ENCODE measurements around the gene GMDS.

GRCh38 chr6:1901556-1901955 lies 343.8 kb downstream of the GMDS start:
- no peak for TF ChIP-seq POLR2AphosphoS5 (IDR thresholded peaks at IDR 0.05; ENCODE audit: low read depth, low read length)
- no peak for TF ChIP-seq CTCF (IDR thresholded peaks at IDR 0.05)
- TF ChIP-seq EP300 (IDR thresholded peaks at IDR 0.05; ENCODE audit: borderline replicate concordance in 1 of 2, low read depth in 1 of 2, low read length in 1 of 2) = no peak
- no peak for TF ChIP-seq SMC3 (IDR thresholded peaks at IDR 0.05; ENCODE audit: low read depth, low read length)
- TF ChIP-seq REST (IDR thresholded peaks at IDR 0.05; ENCODE audit: low read depth, low read length) = no peak
- no peak for TF ChIP-seq RFX5 (IDR thresholded peaks at IDR 0.05; ENCODE audit: low read length)
- no peak for TF ChIP-seq CHD2 (IDR thresholded peaks at IDR 0.05; ENCODE audit: low read length, partially characterized antibody)

Measured in SK-N-SH (cell line).